Activated CD4-positive, alpha-beta T cell treated with anti-CD3 and anti-CD28 coated beads, Interleukin-2, amount 10 ng/mL, durations not matched to agents 24 days and 14 days (primary cell): ENCODE results near the gene SOCS6. TPM values are rescaled to one million over a fixed set of nuclear protein-coding genes. Genes with fewer than 3 reads are reported as not detected.

Experiments
- DNase-seq: peaks from one replicate; pipeline ENCODE4 v3.0.0; 2022
- H3K27ac Mint-ChIP-seq: one replicate; pipeline ENCODE4 v1.8.0; 2022; ENCODE audit warnings: mild to moderate bottlenecking, mixed read lengths
- H3K27me3 Mint-ChIP-seq: one replicate; pipeline ENCODE4 v1.8.0; 2022; ENCODE audit warnings: mixed read lengths
- H3K36me3 Mint-ChIP-seq: one replicate; pipeline ENCODE4 v1.8.0; 2022; ENCODE audit warnings: low read depth, mild to moderate bottlenecking, mixed read lengths
- H3K4me1 Mint-ChIP-seq: one replicate; pipeline ENCODE4 v1.8.0; 2021; ENCODE audit warnings: mixed read lengths
- H3K4me3 Mint-ChIP-seq: one replicate; pipeline ENCODE4 v1.8.0; 2022; ENCODE audit warnings: mild to moderate bottlenecking, moderate library complexity, mixed read lengths
- H3K9me3 Mint-ChIP-seq: one replicate; pipeline ENCODE4 v1.8.0; 2021; ENCODE audit warnings: mixed read lengths
- intact Hi-C: fragments of 100-400 bp; cut with micrococcal nuclease; formaldehyde crosslinking; loops from one replicate; pipeline ENCODE4 v1.15.1; 2023
- total RNA-seq: library from RNA; stranded (reverse); gene quantifications from 2 replicates; pipeline ENCODE4 v1.2.3, GENCODE V29; 2022

The SOCS6 gene
- total RNA-seq, 1 donor from 2014 or later: 2.8 TPM

DNA sequence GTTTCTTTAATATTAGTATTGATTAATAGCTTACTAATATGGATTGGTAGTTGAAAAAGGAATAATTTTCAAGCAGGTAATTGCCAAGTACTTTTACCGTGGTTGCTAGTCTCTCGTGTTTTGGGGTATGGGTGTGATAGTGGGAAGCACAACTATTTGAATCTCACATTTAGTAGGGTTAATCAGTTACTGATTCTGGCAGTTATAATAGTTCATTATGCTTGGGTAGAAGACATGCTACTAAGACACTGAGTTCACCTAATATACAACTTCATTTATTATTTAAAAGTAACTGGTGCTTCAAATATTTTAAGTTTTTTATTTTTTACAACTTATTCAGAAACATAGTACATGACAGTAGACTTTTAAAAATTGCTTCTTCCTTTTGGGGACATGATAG lies 33.5 kb downstream of the SOCS6 start:
- H3K27ac Mint-ChIP-seq: no peak overlapping the region
- intact Hi-C loops: no loop called here
- no peak overlapping the region for H3K4me3 Mint-ChIP-seq
- H3K27me3 Mint-ChIP-seq: no peaks in the 10 kb centered on the region
- no peak for DNase-seq
- H3K9me3 Mint-ChIP-seq: no peaks in the 10 kb centered on the region
- H3K36me3 Mint-ChIP-seq: no peaks in the 10 kb centered on the region
- H3K4me1 Mint-ChIP-seq: no peaks in the 10 kb centered on the region

DNA sequence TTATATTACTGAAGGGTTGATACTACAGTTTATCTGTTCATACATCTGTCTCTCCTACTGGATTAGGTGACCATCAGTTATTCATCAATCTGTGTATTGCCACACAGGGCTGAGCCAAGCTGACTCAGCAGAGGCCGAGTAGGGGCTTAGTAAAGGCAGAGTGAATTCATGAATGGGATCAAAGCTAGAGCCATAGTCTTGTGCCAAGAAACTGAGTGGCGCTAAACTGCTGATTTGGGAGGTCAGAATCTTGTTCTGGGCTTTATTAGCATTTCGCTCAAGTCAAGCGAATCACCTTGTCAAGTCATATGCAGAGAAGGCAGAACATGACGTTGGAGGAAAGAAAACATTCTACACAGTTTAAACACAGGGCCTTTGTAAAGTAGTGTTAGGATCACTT lies 34.1 kb downstream of the SOCS6 start:
- Mint-ChIP-seq H3K27ac (no peak overlapping the region), H3K36me3 (no peaks in the 10 kb centered on the region), H3K9me3 (no peaks in the 10 kb centered on the region), H3K4me1 (no peaks in the 10 kb centered on the region), H3K27me3 (no peaks in the 10 kb centered on the region), H3K4me3 (no peak overlapping the region)
- intact Hi-C loops: no loop called here
- DNase-seq: no peak

DNA sequence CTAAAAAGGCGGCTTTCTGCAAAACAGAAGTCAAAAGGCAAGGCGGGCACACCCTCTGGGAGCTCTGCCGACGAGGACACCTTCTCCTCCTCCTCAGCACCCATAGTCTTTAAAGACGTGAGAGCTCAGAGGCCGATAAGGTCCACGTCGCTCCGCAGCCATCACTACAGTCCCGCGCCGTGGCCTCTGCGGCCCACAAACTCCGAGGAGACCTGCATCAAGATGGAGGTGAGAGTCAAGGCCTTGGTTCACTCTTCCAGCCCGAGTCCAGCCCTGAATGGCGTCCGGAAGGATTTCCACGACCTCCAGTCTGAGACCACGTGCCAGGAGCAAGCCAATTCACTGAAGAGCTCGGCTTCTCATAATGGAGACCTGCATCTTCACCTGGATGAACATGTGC lies 36.1 kb downstream of the SOCS6 start:
- Mint-ChIP-seq H3K27me3 (no peaks in the 10 kb centered on the region), H3K4me3 (no peak overlapping the region), H3K36me3 (no peaks in the 10 kb centered on the region), H3K27ac (no peak overlapping the region), H3K4me1 (peaks cover 3% of the 10 kb centered on the region), H3K9me3 (no peaks in the 10 kb centered on the region)
- intact Hi-C loops: no loop called here
- DNase-seq: no peak

DNA sequence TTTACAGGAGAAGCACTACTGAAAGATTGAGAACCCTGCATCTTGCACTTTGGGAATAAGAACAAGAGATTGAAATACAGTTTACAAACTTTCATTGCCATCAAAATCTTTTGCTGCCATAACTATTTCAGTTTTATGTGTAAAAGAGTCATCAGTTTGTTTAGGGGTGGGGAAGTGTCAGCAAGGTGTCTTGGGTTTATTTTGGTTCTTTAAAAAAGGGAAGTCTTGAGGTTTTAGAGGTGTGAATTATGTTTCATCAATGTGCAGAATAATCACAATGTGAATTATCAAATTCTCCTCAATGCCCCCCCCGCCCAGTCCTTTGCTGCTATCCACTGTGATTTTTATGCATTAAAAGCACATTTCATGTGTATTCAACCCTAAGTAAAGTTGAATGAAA lies 37.4 kb downstream of the SOCS6 start:
- Mint-ChIP-seq H3K4me1 (peaks cover 3% of the 10 kb centered on the region), H3K27ac (no peak overlapping the region), H3K9me3 (no peaks in the 10 kb centered on the region), H3K27me3 (no peaks in the 10 kb centered on the region), H3K4me3 (no peak overlapping the region), H3K36me3 (no peaks in the 10 kb centered on the region)
- DNase-seq: no peak
- intact Hi-C loops: no loop called here

DNA sequence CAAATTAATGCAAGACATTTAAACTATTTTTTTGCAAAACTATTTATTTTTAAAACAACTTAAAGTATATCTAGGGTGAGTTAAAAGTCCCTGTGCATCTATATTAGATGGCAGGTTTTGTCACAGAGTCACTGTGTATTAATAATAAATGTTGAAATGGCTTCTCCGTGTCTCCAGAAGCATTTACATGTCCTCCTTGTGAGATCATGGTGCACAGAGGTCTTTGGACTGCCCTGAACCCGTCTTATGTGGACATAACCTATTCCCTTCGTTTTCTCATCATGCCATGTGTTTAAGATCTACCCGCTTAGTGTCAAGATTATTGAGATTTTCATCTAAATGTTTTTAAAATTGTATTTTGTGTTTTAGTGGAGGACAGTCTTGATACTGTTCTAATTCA lies 39.3 kb downstream of the SOCS6 start:
- Mint-ChIP-seq H3K4me1 (peaks cover 3% of the 10 kb centered on the region), H3K4me3 (no peak overlapping the region), H3K27me3 (no peaks in the 10 kb centered on the region), H3K36me3 (no peaks in the 10 kb centered on the region), H3K9me3 (no peaks in the 10 kb centered on the region), H3K27ac (no peak overlapping the region)
- intact Hi-C loops: no loop called here
- no peak for DNase-seq

DNA sequence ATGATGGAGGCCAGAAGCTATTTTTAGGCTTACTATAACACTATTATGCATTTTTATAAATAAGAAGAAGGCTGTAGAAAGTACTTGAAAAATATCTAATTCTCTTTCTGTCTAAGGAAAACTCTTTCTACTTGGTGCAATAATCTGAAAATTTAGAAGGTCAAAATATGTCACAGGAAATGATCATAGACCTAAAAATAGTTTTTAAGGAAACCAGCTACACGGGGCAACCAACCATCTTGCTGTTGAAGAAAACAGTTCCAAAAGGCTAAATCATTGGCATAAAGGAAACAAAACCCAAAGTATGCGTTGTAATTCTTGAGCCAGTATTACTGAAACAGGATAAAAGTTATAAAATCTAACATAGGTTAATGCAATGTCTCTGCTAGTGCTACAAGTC lies 40.2 kb downstream of the SOCS6 start:
- Mint-ChIP-seq H3K27ac (no peak overlapping the region), H3K27me3 (no peaks in the 10 kb centered on the region), H3K9me3 (no peaks in the 10 kb centered on the region), H3K36me3 (no peaks in the 10 kb centered on the region), H3K4me3 (no peak overlapping the region), H3K4me1 (peaks cover 3% of the 10 kb centered on the region)
- intact Hi-C loops: no loop called here
- no peak for DNase-seq

DNA sequence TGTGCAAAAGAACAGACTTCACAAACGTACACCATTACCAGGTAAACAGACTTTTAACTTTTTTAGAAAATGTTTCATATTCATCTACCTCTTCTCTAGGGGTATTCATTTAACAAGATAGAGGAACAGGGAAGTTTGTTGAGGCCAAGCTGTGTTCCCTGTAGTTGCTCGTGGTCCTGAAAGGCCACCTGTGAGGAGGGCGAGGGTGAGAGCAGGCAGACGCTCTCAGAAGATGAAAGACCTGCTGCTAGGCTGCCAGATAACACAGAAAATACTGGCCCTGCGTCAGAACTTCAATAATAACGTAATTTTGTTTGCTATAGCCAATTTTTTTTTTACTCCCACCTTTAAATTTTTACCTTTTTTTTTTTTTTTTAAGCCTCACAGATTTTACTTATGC lies 42.0 kb downstream of the SOCS6 start:
- Mint-ChIP-seq H3K27me3 (no peaks in the 10 kb centered on the region), H3K4me1 (peaks cover 3% of the 10 kb centered on the region), H3K36me3 (no peaks in the 10 kb centered on the region), H3K9me3 (no peaks in the 10 kb centered on the region), H3K27ac (no peak overlapping the region), H3K4me3 (no peak overlapping the region)
- intact Hi-C loops: no loop called here
- no peak for DNase-seq

DNA sequence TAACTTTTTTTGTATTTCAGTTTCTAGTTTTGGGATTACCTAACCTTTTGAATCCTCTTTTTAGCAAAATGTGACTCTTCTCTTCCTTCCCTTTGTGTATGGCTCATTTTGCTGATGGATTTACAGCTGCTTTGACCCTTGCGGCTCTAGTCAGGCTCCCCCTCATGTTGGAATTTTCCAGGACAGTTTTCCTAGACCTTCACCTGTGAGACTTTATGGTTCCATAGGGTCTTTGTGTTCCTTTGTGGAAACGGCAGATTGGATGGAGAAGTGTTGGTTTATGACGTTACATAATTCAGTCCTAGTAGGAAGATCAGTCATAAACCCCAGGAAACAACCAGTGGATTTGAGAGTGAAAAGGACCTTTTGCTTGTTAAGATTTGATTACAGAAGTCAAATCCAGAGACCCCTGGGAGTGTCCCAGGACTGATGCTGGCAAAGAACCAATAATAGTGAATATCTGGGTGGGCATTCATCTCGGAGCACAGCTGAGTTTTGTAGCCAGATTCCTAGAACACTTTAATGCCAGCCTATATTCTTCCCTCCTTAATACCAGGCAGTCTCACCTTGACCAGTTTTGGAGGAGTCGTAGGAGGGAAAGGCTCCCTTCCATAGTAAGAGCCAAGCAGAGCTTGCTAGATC lies 42.7 kb downstream of the SOCS6 start:
- no peak overlapping the region for H3K27ac Mint-ChIP-seq
- no peak for DNase-seq
- peaks cover 3% of the 10 kb centered on the region for H3K4me1 Mint-ChIP-seq
- intact Hi-C loops: no loop called here
- H3K9me3 Mint-ChIP-seq: no peaks in the 10 kb centered on the region
- no peaks in the 10 kb centered on the region for H3K27me3 Mint-ChIP-seq
- no peak overlapping the region for H3K4me3 Mint-ChIP-seq
- no peaks in the 10 kb centered on the region for H3K36me3 Mint-ChIP-seq

DNA sequence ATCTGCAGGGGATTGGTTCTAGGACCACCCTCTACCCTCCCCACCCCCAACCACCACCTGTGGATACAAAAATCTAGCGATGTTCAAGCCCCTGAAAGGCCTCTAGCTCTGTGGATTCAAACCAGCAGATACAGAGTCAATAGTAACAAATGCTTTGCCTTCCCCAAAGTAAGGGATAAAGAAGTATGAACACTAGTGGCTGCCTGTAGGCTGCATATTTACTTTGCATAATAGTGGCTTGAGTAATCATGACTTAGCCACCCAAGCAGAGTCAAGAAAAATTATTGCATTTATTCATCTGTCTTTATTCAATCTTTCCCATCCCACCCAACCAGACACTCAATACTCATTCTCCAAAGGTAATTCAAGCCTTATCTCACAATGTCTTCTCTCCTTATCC lies 43.8 kb downstream of the SOCS6 start:
- no peak overlapping the region for H3K4me3 Mint-ChIP-seq
- peaks cover 3% of the 10 kb centered on the region for H3K4me1 Mint-ChIP-seq
- no peaks in the 10 kb centered on the region for H3K27me3 Mint-ChIP-seq
- no peak overlapping the region for H3K27ac Mint-ChIP-seq
- no peaks in the 10 kb centered on the region for H3K9me3 Mint-ChIP-seq
- intact Hi-C loops: no loop called here
- no peak for DNase-seq
- no peaks in the 10 kb centered on the region for H3K36me3 Mint-ChIP-seq

DNA sequence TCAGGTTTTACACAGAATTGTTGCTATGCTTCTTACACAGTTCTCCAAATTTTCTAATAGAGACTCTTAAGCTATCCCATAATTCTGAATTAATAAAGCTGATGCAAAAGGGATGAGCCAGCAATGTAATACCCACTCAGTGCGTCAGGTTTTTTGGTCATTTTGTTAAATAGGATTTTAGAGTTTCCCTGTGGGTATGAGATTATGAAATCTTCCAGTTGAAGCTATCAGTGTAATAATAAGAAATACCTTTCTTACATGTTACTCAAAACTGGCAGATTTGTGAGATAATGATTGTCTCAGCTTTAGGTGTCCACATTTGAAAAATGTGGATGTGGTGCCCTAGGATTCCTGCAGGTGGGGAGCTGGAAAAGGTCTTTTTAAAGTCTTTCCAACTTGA lies 44.5 kb downstream of the SOCS6 start:
- Mint-ChIP-seq H3K4me1 (peaks cover 3% of the 10 kb centered on the region), H3K4me3 (no peak overlapping the region), H3K27ac (no peak overlapping the region), H3K36me3 (no peaks in the 10 kb centered on the region), H3K27me3 (no peaks in the 10 kb centered on the region), H3K9me3 (no peaks in the 10 kb centered on the region)
- DNase-seq: no peak
- intact Hi-C loops: no loop called here

DNA sequence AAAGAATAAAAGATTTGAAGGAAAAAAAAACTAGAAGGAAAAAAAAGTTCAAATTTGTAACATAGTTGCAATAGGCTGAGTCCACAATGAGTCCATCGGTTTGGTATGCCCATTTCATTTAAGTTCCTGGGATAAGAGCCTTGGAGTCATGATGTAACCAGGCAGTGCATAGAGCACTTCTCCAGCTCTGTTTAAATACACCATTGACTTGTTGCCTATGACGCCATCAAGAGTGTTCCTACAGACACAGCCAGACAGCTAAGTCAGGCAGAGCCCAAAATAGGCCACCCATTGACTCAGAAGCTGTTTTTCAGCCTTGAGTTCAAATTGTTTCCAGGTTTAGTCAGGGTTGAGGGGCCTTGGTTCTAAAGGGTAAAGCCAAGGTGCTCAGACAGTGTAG lies 44.9 kb downstream of the SOCS6 start:
- DNase-seq: no peak
- Mint-ChIP-seq H3K4me1 (peaks cover 3% of the 10 kb centered on the region), H3K9me3 (no peaks in the 10 kb centered on the region), H3K36me3 (no peaks in the 10 kb centered on the region), H3K27ac (no peak overlapping the region), H3K4me3 (no peak overlapping the region), H3K27me3 (no peaks in the 10 kb centered on the region)
- intact Hi-C loops: no loop called here

DNA sequence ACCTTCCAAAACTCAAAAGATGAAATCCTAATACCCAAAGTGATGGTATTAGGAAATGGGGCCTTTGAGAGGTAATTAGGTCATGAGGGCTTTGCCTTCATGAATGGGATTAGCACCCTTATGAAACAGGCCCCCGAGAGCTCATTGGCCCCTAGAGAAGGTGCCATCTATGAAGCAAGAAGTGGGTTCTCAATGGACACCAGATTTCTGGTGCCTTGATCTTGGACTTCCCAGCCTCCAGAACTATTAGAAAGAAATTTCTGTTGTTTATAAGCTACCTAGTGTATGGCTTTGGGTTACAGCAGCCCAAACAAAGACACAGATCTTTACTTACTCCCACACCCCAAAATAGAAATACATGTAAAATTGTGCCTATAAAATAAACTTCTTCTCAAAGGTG lies 45.4 kb downstream of the SOCS6 start:
- intact Hi-C loops: no loop called here
- no peak for DNase-seq
- H3K27ac Mint-ChIP-seq: no peak overlapping the region
- H3K4me3 Mint-ChIP-seq: no peak overlapping the region
- H3K9me3 Mint-ChIP-seq: no peaks in the 10 kb centered on the region
- peaks cover under 1% of the 10 kb centered on the region for H3K4me1 Mint-ChIP-seq
- H3K36me3 Mint-ChIP-seq: no peaks in the 10 kb centered on the region
- no peaks in the 10 kb centered on the region for H3K27me3 Mint-ChIP-seq

DNA sequence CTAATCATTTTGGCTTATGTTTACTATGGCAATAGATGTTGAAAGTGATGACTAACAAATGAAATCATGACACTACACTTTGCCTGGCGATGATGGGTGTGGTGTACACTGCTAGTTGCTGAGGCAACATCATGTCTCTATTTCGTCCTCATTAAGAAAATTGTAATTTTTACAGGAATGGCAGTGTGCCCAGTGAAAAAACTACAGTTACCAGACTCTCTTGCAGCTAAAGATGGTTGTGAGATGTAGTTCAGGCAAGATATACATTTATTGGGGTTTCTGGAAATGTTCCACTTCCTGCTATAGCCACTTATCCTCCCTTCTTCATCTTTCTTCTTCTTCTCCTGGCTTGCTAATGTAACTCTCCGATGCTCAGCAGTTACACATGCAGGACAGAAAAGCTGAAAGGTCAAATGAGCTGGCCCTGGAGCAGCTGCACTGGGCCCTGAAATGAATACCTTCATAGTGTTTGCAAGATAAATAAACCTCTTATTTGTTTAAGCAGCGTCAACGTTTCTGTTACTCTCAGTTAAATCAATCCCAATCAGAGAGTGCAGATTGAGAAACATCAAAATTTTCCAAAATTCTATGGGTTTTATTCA lies 46.0 kb downstream of the SOCS6 start:
- Mint-ChIP-seq H3K4me3 (no peak overlapping the region), H3K27ac (no peak overlapping the region), H3K36me3 (no peaks in the 10 kb centered on the region), H3K9me3 (no peaks in the 10 kb centered on the region), H3K4me1 (no peaks in the 10 kb centered on the region), H3K27me3 (no peaks in the 10 kb centered on the region)
- intact Hi-C loops: no loop called here
- DNase-seq: no peak

DNA sequence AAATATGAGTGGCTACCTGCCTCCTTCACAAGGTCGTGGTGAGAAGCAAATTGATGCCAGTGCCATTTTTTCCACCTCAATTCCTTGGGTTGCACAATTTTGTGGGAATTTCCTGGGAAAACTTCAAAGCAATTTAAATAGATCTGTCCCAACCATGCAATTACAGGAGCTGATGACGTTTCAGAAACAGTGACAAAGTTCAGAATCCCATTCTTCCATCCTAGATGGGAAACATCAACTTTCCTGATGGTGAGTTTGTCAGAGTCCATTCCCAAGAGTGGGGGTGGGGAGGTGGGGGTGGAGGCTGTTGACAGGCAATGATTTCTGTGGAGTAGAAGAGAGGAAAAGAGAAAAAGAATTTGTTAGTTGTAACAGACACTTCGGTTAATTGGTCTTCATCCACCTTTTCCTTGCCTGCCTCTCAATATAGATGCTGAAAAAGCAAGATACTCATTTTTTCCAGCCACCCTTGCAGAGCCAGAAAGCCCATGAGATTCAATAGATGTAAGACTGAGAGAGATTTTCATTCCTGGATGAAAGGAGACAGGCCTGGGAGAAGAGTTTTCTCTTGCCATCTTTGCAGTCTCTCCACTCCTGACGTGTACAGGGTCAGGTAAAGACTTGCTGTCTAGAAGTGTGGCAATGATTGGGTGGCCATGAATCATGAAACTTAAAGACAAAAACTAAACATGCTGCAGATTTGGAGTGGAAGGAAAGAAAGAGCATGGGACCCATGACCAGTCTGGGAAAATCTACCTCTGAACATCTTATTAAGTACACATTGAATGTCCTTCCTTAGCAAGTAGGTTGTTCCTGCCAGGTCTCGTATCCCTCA lies 47.3 kb downstream of the SOCS6 start:
- no peaks in the 10 kb centered on the region for H3K9me3 Mint-ChIP-seq
- DNase-seq: no peak
- no peaks in the 10 kb centered on the region for H3K4me1 Mint-ChIP-seq

More for the DNA sequence above, 47.3 kb downstream of the SOCS6 start:
- Mint-ChIP-seq H3K4me3 (no peak overlapping the region), H3K27ac (no peak overlapping the region), H3K36me3 (no peaks in the 10 kb centered on the region), H3K27me3 (no peaks in the 10 kb centered on the region)
- intact Hi-C loops: no loop called here
